T-cell (primary cell): ENCODE results near the gene IL1R2. TPM values are rescaled to one million over a fixed set of nuclear protein-coding genes. Genes with fewer than 3 reads are reported as not detected.

Experiments used
- ATAC-seq, 4 experiments: fragments of 200-7000 bp in 3 of 4; fragments of 150-1000 bp in 1 of 4; cut with Tn5 transposase; replicated peaks in 1 of 4; 1 replicate in 3 of 4; 2 replicates in 1 of 4; pipeline ENCODE4 v1.10.0; 2021; ENCODE audit warnings: moderate library complexity in 3 of 4, mild to moderate bottlenecking in 2 of 4, moderate number of reproducible peaks in 1 of 4
- CTCF ChIA-PET, 2 donors: fragments of 300-600 bp; sonication (Branson Sonifier 250); formaldehyde crosslinking; loops; one replicate each; lab custom pipeline; 2022; ENCODE audit warnings: antibody characterized with exemption in 2 of 2; lab: Charles Lee
- POLR2A ChIA-PET, 2 donors: fragments of 300-600 bp; sonication (Branson Sonifier 250); formaldehyde crosslinking; loops; one replicate each; lab custom pipeline; 2022; ENCODE audit warnings: antibody characterized with exemption in 2 of 2; lab: Charles Lee
- DNase-seq, 35 experiments: peaks; one replicate each; pipeline versions ENCODE4 v3.0.0 to v3.0.0-alpha.2; 2013 to 2023
- H3K27ac ChIP-seq: one replicate; pipeline ENCODE4 v1.5.1; 2013; ENCODE audit warnings: low read length
- H3K27me3 ChIP-seq, 2 experiments: replicated peaks in 1 of 2; 1 replicate in 1 of 2; 2 replicates in 1 of 2; pipeline versions ENCODE4 v1.6.1 to v1.7.0; 2013; ENCODE audit warnings: low read length in 1 of 2, mixed read lengths in 1 of 2; ENCODE audit not compliant: control insufficient read depth in 2 of 2, insufficient read depth in 2 of 2; ENCODE audit errors: extremely low read depth in 1 of 2
- H3K36me3 ChIP-seq, 2 donors: 1 replicate in 1 of 2; 2 replicates in 1 of 2; pipeline versions ENCODE4 v1.6.1 to v1.7.0; 2013; ENCODE audit warnings: low read length in 1 of 2; ENCODE audit not compliant: control insufficient read depth in 2 of 2, insufficient read depth in 1 of 2; ENCODE audit errors: extremely low read depth in 1 of 2
- H3K4me1 ChIP-seq, 2 experiments: 1 replicate in 1 of 2; 2 replicates in 1 of 2; pipeline versions ENCODE4 v1.6.1 to v1.7.0; 2013; ENCODE audit warnings: low read length in 2 of 2, mixed read lengths in 1 of 2; ENCODE audit not compliant: insufficient read depth in 2 of 2, control insufficient read depth in 1 of 2; ENCODE audit errors: extremely low read depth in 1 of 2
- H3K4me3 ChIP-seq, 2 donors: 1 replicate in 1 of 2; 2 replicates in 1 of 2; pipeline versions ENCODE4 v1.5.1 to v1.7.0; 2013; ENCODE audit warnings: mild to moderate bottlenecking in 2 of 2, low read length in 1 of 2, moderate library complexity in 1 of 2; ENCODE audit not compliant: control insufficient read depth in 1 of 2; ENCODE audit errors: extremely low read depth in 1 of 2
- H3K9me3 ChIP-seq: 2 replicates; pipeline ENCODE4 v1.7.0; 2013
- H3K27ac Mint-ChIP-seq, 2 donors: one replicate each; pipeline ENCODE4 v1.8.0; 2020 to 2021; ENCODE audit warnings: mild to moderate bottlenecking in 2 of 2, mixed read lengths in 2 of 2
- H3K27me3 Mint-ChIP-seq, 2 donors: one replicate each; pipeline ENCODE4 v1.8.0; 2021 to 2022; ENCODE audit warnings: mixed read lengths in 2 of 2
- H3K36me3 Mint-ChIP-seq: one replicate; pipeline ENCODE4 v1.8.0; 2021; ENCODE audit warnings: mixed read lengths
- H3K4me1 Mint-ChIP-seq, 3 donors: one replicate each; pipeline ENCODE4 v1.8.0; 2020 to 2022; ENCODE audit warnings: mixed read lengths in 3 of 3, mild to moderate bottlenecking in 1 of 3
- H3K4me3 Mint-ChIP-seq, 3 donors: one replicate each; pipeline ENCODE4 v1.8.0; 2020 to 2022; ENCODE audit warnings: mild to moderate bottlenecking in 3 of 3, mixed read lengths in 3 of 3, moderate library complexity in 3 of 3
- H3K9me3 Mint-ChIP-seq, 3 donors: one replicate each; pipeline ENCODE4 v1.8.0; 2020 to 2022; ENCODE audit warnings: mixed read lengths in 3 of 3
- WGBS: methylation state at CpG from one replicate; pipeline ENCODE4 v1.1.5; 2013; ENCODE audit warnings: missing lambda C conversion rate; ENCODE audit not compliant: insufficient coverage; 5-methylcytosine and 5-hydroxymethylcytosine counted together
- total RNA-seq, 35 experiments: library from RNA in 6 of 35; stranded (reverse) in 6 of 35; fragments of 120-200 nt in 1 of 35; gene quantifications; one replicate each; pipeline versions ENCODE4 v1.2.1 to v1.2.4 and lab custom pipeline; 2013 to 2026

The IL1R2 gene
- total RNA-seq, 5 donors from 2014 or later (not counting 1 experiment from before 2014, with no cell fraction given): 0.25 to 0.59 (median 0.44) TPM; not detected in 2

DNA sequence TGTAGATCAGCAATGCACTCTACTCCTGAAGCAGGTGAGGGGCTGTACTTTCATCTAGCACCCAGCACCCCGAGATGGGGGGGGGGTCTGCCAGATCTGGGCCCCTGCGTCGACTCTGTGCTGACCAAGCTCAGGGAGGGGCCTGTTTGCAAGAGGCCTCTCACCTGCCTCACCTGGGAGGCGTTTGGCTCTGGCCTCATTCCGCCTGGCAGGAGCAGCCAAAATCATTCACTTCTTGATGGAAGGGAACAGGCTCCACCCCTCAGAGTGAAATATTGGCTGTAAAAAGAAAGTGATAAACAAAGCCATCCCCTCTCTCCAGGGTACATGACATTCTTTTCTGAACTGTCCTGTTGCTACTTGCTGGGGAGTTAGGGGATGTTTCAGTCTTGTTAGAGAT is 10.7 kb upstream of the IL1R2 start:
- CTCF ChIA-PET: interaction anchor here in 1 of 2 donors (1.0 kb wide), 1 partner anchor 24 kb away, joined by 4 read pairs; no protein-coding TSS in a partner anchor
- Histone ChIP-seq H3K9me3 (no peaks in the 10 kb centered on the region), H3K4me1 (peaks cover 0 to 20% of the 10 kb centered on the region in 2 experiments), H3K27ac (no peak overlapping the region), H3K27me3 (peaks cover 0 to 14% of the 10 kb centered on the region in 2 experiments), H3K4me3 (no peak overlapping the region), H3K36me3 (no peaks in the 10 kb centered on the region)
- POLR2A ChIA-PET: no interaction called here
- DNase-seq: no peak
- WGBS: no CpG with 5 or more reads among the region's 5 CpGs
- Mint-ChIP-seq H3K27ac (no peak overlapping the region), H3K4me1 (peaks cover 0 to 12% (median 12%) of the 10 kb centered on the region in 3 donors), H3K9me3 (no peaks in the 10 kb centered on the region), H3K36me3 (no peaks in the 10 kb centered on the region), H3K4me3 (no peak overlapping the region), H3K27me3 (peaks cover 0 to 5% of the 10 kb centered on the region in 2 donors)
- ATAC-seq: peak in 1 of 4 experiments; percentile 37

GRCh38 chr2:101981504-101981903 is 10.3 kb upstream of the IL1R2 start:
- H3K4me3 ChIP-seq: no peak overlapping the region
- Mint-ChIP-seq H3K4me3 (no peak overlapping the region), H3K9me3 (no peaks in the 10 kb centered on the region), H3K27ac (no peak overlapping the region), H3K4me1 (peaks cover 4 to 17% (median 16%) of the 10 kb centered on the region in 3 donors), H3K36me3 (no peaks in the 10 kb centered on the region), H3K27me3 (peaks cover 0 to 5% of the 10 kb centered on the region in 2 donors)
- CTCF ChIA-PET: interaction anchor here in 1 of 2 donors (1.0 kb wide), 1 partner anchor 23 kb away, joined by 4 read pairs; no protein-coding TSS in a partner anchor
- H3K27me3 ChIP-seq: peaks cover 0 to 19% of the 10 kb centered on the region in 2 experiments
- H3K4me1 ChIP-seq: peaks cover 2 to 25% of the 10 kb centered on the region in 2 experiments
- no peaks in the 10 kb centered on the region for H3K9me3 ChIP-seq
- no peak overlapping the region for H3K27ac ChIP-seq
- DNase-seq: peak in 29 of 35 experiments; percentile 8 to 69 (median 27)
- 42% methylated on average over 2 of the region's 4 CpGs for WGBS
- POLR2A ChIA-PET: no interaction called here
- ATAC-seq: peak in 3 of 4 experiments; percentile 53 to 95 (median 63)
- H3K36me3 ChIP-seq: no peaks in the 10 kb centered on the region

GRCh38 chr2:101982495-101983029 is 9.2 kb upstream of the IL1R2 start:
- POLR2A ChIA-PET: no interaction called here
- Histone ChIP-seq H3K27me3 (peaks cover 0 to 19% of the 10 kb centered on the region in 2 experiments), H3K9me3 (no peaks in the 10 kb centered on the region), H3K4me3 (no peak overlapping the region), H3K4me1 (peaks cover 6 to 35% of the 10 kb centered on the region in 2 experiments), H3K36me3 (no peaks in the 10 kb centered on the region), H3K27ac (no peak overlapping the region)
- Mint-ChIP-seq H3K4me1 (peaks cover 14 to 27% (median 26%) of the 10 kb centered on the region in 3 donors), H3K36me3 (no peaks in the 10 kb centered on the region), H3K9me3 (no peaks in the 10 kb centered on the region), H3K27ac (no peak overlapping the region), H3K27me3 (peaks cover 0 to 5% of the 10 kb centered on the region in 2 donors), H3K4me3 (no peak overlapping the region)
- CTCF ChIA-PET: no interaction called here
- WGBS: no CpG with 5 or more reads among the region's 9 CpGs
- no peak for DNase-seq
- no peak for ATAC-seq

DNA sequence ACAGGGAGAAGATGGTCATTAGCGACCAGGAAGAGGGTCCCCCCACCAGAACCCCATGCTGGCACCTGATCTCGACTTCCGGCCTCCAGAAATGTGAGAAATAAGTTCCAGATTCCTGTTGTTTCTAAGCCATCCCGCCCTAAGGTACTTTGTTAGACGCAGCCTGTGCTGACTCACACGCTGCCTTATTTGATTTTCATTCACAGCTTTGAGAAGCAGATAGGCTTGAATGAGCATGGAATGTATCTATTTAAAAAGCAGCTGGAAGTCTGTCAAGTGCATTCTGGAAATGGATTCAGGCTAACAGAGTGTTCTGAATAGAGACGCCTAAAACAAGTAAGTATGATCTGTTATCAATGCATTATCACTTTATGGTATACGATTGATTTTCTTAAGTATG is 8.3 kb upstream of the IL1R2 start:
- ChIA-PET CTCF (no interaction called here), POLR2A (no interaction called here)
- 93% methylated on average over 3 of the region's 8 CpGs for WGBS
- H3K27me3 ChIP-seq: peaks cover 0 to 21% of the 10 kb centered on the region in 2 experiments
- Mint-ChIP-seq H3K36me3 (no peaks in the 10 kb centered on the region), H3K27ac (no peak overlapping the region), H3K4me3 (no peak overlapping the region), H3K4me1 (peaks cover 22 to 35% (median 34%) of the 10 kb centered on the region in 3 donors), H3K27me3 (peaks cover 0 to 7% of the 10 kb centered on the region in 2 donors), H3K9me3 (no peaks in the 10 kb centered on the region)
- no peaks in the 10 kb centered on the region for H3K36me3 ChIP-seq
- H3K4me3 ChIP-seq: no peak overlapping the region
- ATAC-seq (no peak), DNase-seq (no peak)
- H3K4me1 ChIP-seq: peaks cover 10 to 44% of the 10 kb centered on the region in 2 experiments
- no peak overlapping the region for H3K27ac ChIP-seq
- no peaks in the 10 kb centered on the region for H3K9me3 ChIP-seq

- peaks cover 10 to 46% of the 10 kb centered on the region in 2 experiments for H3K4me1 ChIP-seq
- H3K9me3 Mint-ChIP-seq: no peaks in the 10 kb centered on the region
Measured at GRCh38 chr2:101983928-101984327, 7.8 kb upstream of the IL1R2 start.

DNA sequence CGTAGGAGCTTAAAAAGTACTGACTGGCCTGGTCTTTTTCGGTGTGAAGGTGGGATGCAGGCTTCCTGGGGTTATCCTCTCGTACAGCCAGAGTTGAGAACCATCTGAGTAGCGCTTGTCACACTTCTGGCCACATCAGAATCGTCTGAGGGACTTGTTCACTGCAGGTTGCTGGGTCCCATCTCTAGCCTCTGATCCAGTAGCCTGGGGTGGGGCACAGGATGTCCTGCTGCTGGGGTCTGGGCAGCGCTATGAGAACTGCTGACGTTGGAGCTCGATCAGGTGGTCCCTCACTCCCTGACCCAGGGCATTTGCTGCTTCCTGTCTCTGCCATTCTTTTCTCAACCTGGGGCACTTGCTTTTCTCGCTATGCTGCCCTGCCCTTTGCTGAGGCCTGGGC is 7.1 kb upstream of the IL1R2 start:
- ChIA-PET POLR2A (no interaction called here), CTCF (no interaction called here)
- Mint-ChIP-seq H3K27ac (no peak overlapping the region), H3K9me3 (no peaks in the 10 kb centered on the region), H3K36me3 (no peaks in the 10 kb centered on the region), H3K27me3 (peaks cover 0 to 7% of the 10 kb centered on the region in 2 donors), H3K4me3 (no peak overlapping the region), H3K4me1 (peaks cover 26 to 40% (median 36%) of the 10 kb centered on the region in 3 donors)
- DNase-seq (no peak), ATAC-seq (no peak)
- no peaks in the 10 kb centered on the region for H3K36me3 ChIP-seq
- no peak overlapping the region for H3K4me3 ChIP-seq
- WGBS: 71% methylated on average over 8 of the region's 9 CpGs
- peaks cover 0 to 22% of the 10 kb centered on the region in 2 experiments for H3K27me3 ChIP-seq
- peaks cover 10 to 50% of the 10 kb centered on the region in 2 experiments for H3K4me1 ChIP-seq
- no peaks in the 10 kb centered on the region for H3K9me3 ChIP-seq
- no peak overlapping the region for H3K27ac ChIP-seq

More at GRCh38 chr2:101983928-101984327, 7.8 kb upstream of the IL1R2 start:
- ATAC-seq: no peak
- CTCF ChIA-PET: no interaction called here
- H3K27ac Mint-ChIP-seq: no peak overlapping the region
- 93% methylated on average over 2 of the region's 2 CpGs for WGBS
- Histone ChIP-seq H3K9me3 (no peaks in the 10 kb centered on the region), H3K27me3 (peaks cover 0 to 22% of the 10 kb centered on the region in 2 experiments), H3K36me3 (no peaks in the 10 kb centered on the region), H3K4me3 (no peak overlapping the region), H3K27ac (no peak overlapping the region)
- DNase-seq: no peak
- no peak overlapping the region for H3K4me3 Mint-ChIP-seq
- no peaks in the 10 kb centered on the region for H3K36me3 Mint-ChIP-seq
- peaks cover 0 to 7% of the 10 kb centered on the region in 2 donors for H3K27me3 Mint-ChIP-seq
- POLR2A ChIA-PET: no interaction called here
- H3K4me1 Mint-ChIP-seq: peaks cover 22 to 35% (median 35%) of the 10 kb centered on the region in 3 donors
